ENCODE data around the gene SEZ6. TPM values are rescaled to one million over a fixed set of nuclear protein-coding genes. Genes with fewer than 3 reads are reported as not detected.

SEZ6 gene
- total and polyA plus RNA-seq, 3 experiments from 2014 or later = 1.6 TPM; not detected in 2

DNA sequence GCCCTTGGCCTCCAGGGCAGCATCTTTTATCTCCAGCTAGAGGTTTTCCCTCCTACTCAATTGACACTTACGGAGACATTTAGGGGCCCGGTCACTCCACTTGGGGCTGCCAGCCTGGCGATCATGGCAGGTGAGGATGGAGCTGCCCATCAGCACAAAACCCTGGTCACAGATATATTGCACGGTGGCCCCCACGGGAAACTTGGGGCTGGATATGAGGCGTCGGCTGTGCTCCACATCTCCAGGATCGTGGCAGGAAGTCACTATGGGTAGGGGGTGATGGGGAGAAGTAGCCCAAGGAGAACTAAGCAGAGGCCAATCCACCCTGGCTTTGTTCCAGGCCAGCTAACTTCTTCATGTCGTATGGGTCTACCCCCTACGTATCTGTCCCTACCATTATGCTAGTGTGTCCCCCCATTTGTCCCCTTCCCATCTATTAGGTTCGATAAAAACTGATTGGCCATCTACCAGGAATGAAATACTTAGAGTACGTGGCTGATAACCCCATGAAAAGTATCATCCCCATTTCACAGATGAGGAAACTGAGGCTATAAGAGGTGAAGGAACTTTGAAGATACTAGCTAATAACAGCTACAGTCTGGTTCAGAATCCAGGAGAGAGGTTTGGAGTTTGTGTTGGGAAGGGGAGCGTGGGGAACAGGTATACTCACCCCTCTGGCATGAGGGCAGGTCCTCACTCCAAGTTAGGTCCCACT lies 48.4 kb downstream of the SEZ6 start:
- Mint-ChIP-seq H3K9me3 (no peaks in the 10 kb centered on the region), H3K4me3 (no peak overlapping the region), H3K36me3 (no peaks in the 10 kb centered on the region), H3K27ac (peak overlapping the region in 2 of 8 donors; percentile 11 to 41), H3K27me3 (peaks cover 0 to 4% of the 10 kb centered on the region in 2 donors), H3K4me1 (no peaks in the 10 kb centered on the region)
- no peak for DNase-seq
- Histone ChIP-seq H3K27me3 (ENCODE audit: insufficient read depth, low read length, poor library complexity, severe bottlenecking) (no peaks in the 10 kb centered on the region), H3K4me1 (ENCODE audit: insufficient read depth, low read length) (peaks cover 11% of the 10 kb centered on the region), H3K27ac (ENCODE audit: low read depth, low read length) (no peak overlapping the region), H3K4me3 (ENCODE audit: low read length) (no peak overlapping the region), H3K9me3 (ENCODE audit: low read length) (no peaks in the 10 kb centered on the region), H3K36me3 (ENCODE audit: insufficient read depth, low read length) (no peaks in the 10 kb centered on the region)
- CTCF ChIA-PET = interaction anchor here (1.3 kb wide), 1 partner anchor 159 kb away, joined by 5 read pairs; no protein-coding TSS in a partner anchor
- POLR2A ChIA-PET = no interaction called here

DNA sequence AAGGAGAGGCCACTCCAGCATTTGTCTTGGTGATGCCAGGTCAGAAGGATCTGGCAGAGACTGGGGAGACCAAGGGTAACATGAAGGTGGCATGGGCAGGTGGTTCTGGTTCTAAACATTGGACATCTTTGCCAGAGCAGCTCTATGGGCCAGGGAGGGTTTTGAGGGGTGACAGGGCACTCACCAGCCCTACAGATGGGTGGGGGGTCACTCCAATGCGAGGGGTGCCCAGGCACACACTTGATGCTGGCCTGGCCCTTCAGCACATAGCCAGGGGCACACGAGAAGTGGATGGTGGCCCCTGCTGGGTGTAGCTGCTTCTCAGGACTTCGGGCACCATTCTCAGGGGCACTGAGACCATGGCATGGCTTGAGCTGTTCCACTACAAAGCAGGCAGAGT lies 49.0 kb downstream of the SEZ6 start:
- Mint-ChIP-seq H3K4me1 (no peaks in the 10 kb centered on the region), H3K4me3 (no peak overlapping the region), H3K36me3 (no peaks in the 10 kb centered on the region), H3K27me3 (no peaks in the 10 kb centered on the region), H3K27ac (peak overlapping the region in 2 of 8 donors; percentile 41 to 57), H3K9me3 (no peaks in the 10 kb centered on the region)
- Histone ChIP-seq H3K4me1 (ENCODE audit: insufficient read depth, low read length) (peaks cover 11% of the 10 kb centered on the region), H3K27ac (ENCODE audit: low read depth, low read length) (no peak overlapping the region), H3K27me3 (ENCODE audit: insufficient read depth, low read length, poor library complexity, severe bottlenecking) (no peaks in the 10 kb centered on the region), H3K36me3 (ENCODE audit: insufficient read depth, low read length) (no peaks in the 10 kb centered on the region), H3K4me3 (ENCODE audit: low read length) (no peak overlapping the region), H3K9me3 (ENCODE audit: low read length) (no peaks in the 10 kb centered on the region)
- ChIA-PET POLR2A (interaction anchor here (0.5 kb wide), 1 partner anchor 429 kb away, joined by 3 read pairs; no protein-coding TSS in a partner anchor), CTCF (interaction anchor here (1.3 kb wide), 1 partner anchor 160 kb away, joined by 5 read pairs; no protein-coding TSS in a partner anchor)
- no peak for DNase-seq

DNA sequence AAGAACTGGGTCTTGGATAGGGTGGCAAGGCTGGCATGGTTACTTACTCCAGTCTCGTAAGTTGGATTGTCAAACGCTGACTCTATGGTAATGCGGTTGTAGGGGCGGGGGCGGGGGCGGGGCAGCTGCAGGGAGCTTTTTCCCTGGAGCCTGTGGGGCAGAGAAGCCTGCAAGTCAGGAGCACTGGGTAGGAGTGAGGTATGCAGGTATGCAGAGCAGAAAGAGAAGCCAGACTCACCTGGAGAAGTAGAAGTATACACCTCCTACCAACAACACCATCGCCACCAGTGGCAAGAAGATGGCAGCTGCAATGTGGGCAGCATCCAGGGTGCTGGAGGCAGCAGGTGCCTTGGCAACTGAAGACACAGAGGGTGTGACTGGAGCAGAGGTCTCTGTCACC lies 49.7 kb downstream of the SEZ6 start:
- Mint-ChIP-seq H3K27me3 (no peaks in the 10 kb centered on the region), H3K27ac (no peak overlapping the region), H3K4me3 (no peak overlapping the region), H3K36me3 (no peaks in the 10 kb centered on the region), H3K4me1 (no peaks in the 10 kb centered on the region), H3K9me3 (no peaks in the 10 kb centered on the region)
- CTCF ChIA-PET = interaction anchor here (1.0 to 1.8 kb wide), 3 partner anchors 161 to 229 kb away, joined by 3 to 7 read pairs (median 5); no protein-coding TSS in a partner anchor
- POLR2A ChIA-PET = no interaction called here
- Histone ChIP-seq H3K36me3 (ENCODE audit: insufficient read depth, low read length) (no peaks in the 10 kb centered on the region), H3K4me1 (ENCODE audit: insufficient read depth, low read length) (peaks cover 11% of the 10 kb centered on the region), H3K27me3 (ENCODE audit: insufficient read depth, low read length, poor library complexity, severe bottlenecking) (no peaks in the 10 kb centered on the region), H3K27ac (ENCODE audit: low read depth, low read length) (no peak overlapping the region), H3K9me3 (ENCODE audit: low read length) (no peaks in the 10 kb centered on the region), H3K4me3 (ENCODE audit: low read length) (no peak overlapping the region)
- no peak for DNase-seq

DNA sequence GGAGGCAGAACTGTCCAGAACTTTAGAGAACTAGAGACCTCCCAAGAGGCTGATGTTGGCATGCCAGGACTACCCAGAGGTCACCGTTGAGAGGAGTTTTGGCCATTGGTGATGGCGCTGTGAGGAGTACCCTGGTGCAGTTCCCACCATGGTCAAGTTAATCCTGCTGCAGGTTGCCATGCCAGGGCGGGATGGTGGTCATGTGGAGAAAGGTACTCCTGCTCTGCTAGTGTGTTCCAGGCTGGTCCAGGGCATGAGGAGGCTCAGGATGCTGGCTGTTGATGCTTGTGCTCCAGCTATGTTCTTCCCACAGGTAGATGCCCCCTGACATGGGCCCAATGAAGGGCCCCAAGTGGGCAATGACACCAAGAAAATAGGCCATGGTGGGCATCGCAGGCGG lies 50.4 kb downstream of the SEZ6 start:
- Mint-ChIP-seq H3K27me3 (peaks cover 0 to 2% of the 10 kb centered on the region in 2 donors), H3K4me3 (no peak overlapping the region), H3K9me3 (no peaks in the 10 kb centered on the region), H3K4me1 (no peaks in the 10 kb centered on the region), H3K27ac (no peak overlapping the region), H3K36me3 (peaks cover 0 to 3% (median 0%) of the 10 kb centered on the region in 3 donors)
- H3K27me3 ChIP-seq (ENCODE audit: insufficient read depth, low read length, poor library complexity, severe bottlenecking) = no peaks in the 10 kb centered on the region
- CTCF ChIA-PET = interaction anchor here (0.9 to 1.8 kb wide), 3 partner anchors 162 to 229 kb away, joined by 3 to 7 read pairs (median 6); no protein-coding TSS in a partner anchor
- H3K27ac ChIP-seq (ENCODE audit: low read depth, low read length) = no peak overlapping the region
- H3K36me3 ChIP-seq (ENCODE audit: insufficient read depth, low read length) = no peaks in the 10 kb centered on the region
- POLR2A ChIA-PET = no interaction called here
- DNase-seq = no peak
- H3K9me3 ChIP-seq (ENCODE audit: low read length) = no peaks in the 10 kb centered on the region
- H3K4me3 ChIP-seq (ENCODE audit: low read length) = no peak overlapping the region
- H3K4me1 ChIP-seq (ENCODE audit: insufficient read depth, low read length) = peaks cover 11% of the 10 kb centered on the region

DNA sequence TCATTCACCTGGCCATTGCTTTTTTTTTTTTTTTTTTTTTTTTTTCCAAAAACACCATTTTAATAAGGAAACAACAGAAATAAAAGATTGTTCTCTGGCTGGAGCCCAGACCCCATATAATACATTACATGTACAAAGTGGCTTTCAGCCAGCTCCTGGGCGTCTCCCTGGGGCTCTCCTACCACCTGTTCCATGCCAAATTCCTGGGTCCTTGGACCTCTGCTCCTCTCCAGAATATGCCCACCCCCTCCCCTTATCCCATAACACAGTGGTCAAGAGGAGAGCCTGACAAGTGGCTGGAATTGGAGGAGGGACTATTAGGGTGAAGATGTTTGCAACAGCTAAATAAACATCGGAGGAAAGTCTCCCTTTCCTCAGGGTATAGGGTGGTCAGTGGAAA lies 50.9 kb downstream of the SEZ6 start:
- Histone ChIP-seq H3K4me3 (ENCODE audit: low read length) (no peak overlapping the region), H3K27me3 (ENCODE audit: insufficient read depth, low read length, poor library complexity, severe bottlenecking) (no peaks in the 10 kb centered on the region), H3K4me1 (ENCODE audit: insufficient read depth, low read length) (peaks cover 11% of the 10 kb centered on the region), H3K9me3 (ENCODE audit: low read length) (no peaks in the 10 kb centered on the region), H3K36me3 (ENCODE audit: insufficient read depth, low read length) (no peaks in the 10 kb centered on the region), H3K27ac (ENCODE audit: low read depth, low read length) (no peak overlapping the region)
- Mint-ChIP-seq H3K36me3 (peaks cover 0 to 8% (median 0%) of the 10 kb centered on the region in 3 donors), H3K4me3 (no peak overlapping the region), H3K9me3 (no peaks in the 10 kb centered on the region), H3K27me3 (peaks cover 0 to 2% of the 10 kb centered on the region in 2 donors), H3K27ac (peak overlapping the region in 1 of 8 donors; percentile 73), H3K4me1 (no peaks in the 10 kb centered on the region)
- POLR2A ChIA-PET = no interaction called here
- DNase-seq = peak in 1 of 5 donors; percentile 31
- CTCF ChIA-PET = interaction anchor here (0.9 to 1.8 kb wide), 3 partner anchors 162 to 228 kb away, joined by 3 to 7 read pairs (median 6); no protein-coding TSS in a partner anchor

DNA sequence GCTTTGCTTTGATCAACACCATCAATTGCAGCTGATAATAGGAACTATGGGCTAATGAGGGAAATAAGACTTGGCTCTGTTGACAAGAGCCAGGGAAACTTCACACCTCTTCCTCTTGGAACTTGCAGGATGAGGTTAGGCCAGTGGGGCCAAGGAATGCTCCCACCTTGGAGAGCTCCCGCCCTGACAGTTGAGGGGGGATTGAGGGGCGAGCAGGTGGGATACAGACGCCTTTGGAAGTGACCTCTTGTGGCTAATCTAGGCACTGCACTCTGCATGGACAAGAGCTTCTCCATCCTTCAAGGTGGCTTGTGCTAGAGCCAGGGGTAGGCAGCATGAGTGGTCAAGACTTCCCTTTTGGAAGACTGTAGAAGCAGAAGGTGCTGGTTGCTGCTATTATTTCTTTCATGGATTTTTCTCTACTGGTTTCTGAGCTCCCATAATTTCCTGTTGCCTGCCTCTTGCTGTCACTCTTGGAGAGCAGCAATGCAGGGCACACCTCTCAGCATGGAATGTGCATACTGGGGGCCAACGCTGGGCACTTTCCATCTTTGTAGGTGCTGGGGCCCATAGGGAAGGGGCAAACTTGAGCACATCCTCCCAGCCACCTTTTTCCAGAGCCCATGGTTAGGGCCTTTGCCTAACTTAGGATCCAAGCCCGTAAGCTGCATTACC lies 52.3 kb downstream of the SEZ6 start:
- H3K9me3 Mint-ChIP-seq = no peaks in the 10 kb centered on the region
- peak overlapping the region in 1 of 8 donors; percentile 85 for H3K27ac Mint-ChIP-seq
- ChIA-PET CTCF (interaction anchor here (0.6 to 5.7 kb wide), 28 partner anchors 10 to 618 kb away, joined by 3 to 72 read pairs (median 4); partner anchors contain the start of genes DHRS13, FAM222B, FLOT2 and NEK8), POLR2A (interaction anchor here (0.5 to 5.4 kb wide), 6 partner anchors 27 to 1161 kb away, joined by 3 to 65 read pairs (median 4); partner anchors contain the start of genes RPL23A and TLCD1)
- H3K36me3 ChIP-seq (ENCODE audit: insufficient read depth, low read length) = no peaks in the 10 kb centered on the region
- H3K36me3 Mint-ChIP-seq = peaks cover 0 to 19% (median 0%) of the 10 kb centered on the region in 3 donors
- H3K27ac ChIP-seq (ENCODE audit: low read depth, low read length) = no peak overlapping the region
- H3K27me3 Mint-ChIP-seq = peaks cover 0 to 4% of the 10 kb centered on the region in 2 donors
- no peak overlapping the region for H3K4me3 ChIP-seq (ENCODE audit: low read length)
- H3K9me3 ChIP-seq (ENCODE audit: low read length) = no peaks in the 10 kb centered on the region
- peaks cover 14% of the 10 kb centered on the region for H3K4me1 ChIP-seq (ENCODE audit: insufficient read depth, low read length)
- DNase-seq = peak; percentile 19 to 70 (median 38)
- peak overlapping the region in 2 of 7 donors; percentile 32 to 33 for H3K4me3 Mint-ChIP-seq
- H3K27me3 ChIP-seq (ENCODE audit: insufficient read depth, low read length, poor library complexity, severe bottlenecking) = no peaks in the 10 kb centered on the region
- peaks cover 2 to 4% (median 2%) of the 10 kb centered on the region in 3 donors for H3K4me1 Mint-ChIP-seq

DNA sequence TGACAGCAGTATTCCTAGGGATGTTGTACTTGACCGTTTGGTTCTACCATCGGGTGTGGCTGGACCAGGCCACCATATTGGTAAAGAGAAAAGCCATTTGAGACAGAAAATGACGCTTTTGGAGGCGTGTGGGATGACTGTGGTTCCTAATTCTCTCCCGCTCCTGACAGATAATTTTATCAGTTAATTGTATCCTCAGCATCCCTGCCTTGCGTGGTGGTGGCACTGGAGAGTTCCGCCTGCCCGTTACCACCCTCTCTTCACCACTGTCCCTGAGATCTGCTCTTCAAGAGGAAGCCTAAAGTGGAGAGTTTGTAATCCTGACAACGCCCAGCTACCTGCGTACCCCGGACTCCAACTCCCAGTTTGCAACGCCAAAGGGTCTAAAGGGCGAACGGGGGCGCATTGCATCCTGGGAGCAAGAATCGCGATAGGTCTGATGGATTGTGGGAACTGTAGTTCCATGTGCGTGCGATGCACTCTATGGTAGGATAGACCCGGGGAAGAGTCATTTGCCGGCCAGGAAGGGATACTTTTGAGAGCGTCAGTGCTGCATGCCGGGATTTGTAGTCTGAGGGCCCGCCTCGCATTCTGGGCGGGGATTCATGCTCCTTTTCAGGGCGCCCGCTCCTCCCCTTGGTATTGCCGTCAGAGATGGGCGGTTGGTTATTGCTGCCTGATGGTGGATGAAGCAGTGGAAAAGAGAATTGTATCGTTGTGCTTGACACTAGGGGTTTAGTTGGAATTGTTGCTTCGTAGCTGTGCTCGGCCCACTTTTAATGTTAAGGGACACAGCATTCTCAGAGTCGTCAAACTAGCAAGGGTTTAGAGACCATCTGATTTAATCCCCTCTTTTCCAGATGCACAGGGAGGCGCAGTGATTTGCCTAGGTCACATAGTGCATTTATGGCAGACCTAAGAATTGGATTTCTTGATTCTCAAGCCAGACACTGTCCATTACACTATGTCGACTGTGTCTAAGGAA lies 53.5 kb downstream of the SEZ6 start:
- POLR2A ChIA-PET = interaction anchor here (0.5 to 5.6 kb wide), 19 partner anchors 25 to 1411 kb away, joined by 3 to 65 read pairs (median 6); partner anchors contain the start of genes BLTP2, DHRS13, FAM222B and FLOT2
- Mint-ChIP-seq H3K27me3 (peaks cover 0 to 4% of the 10 kb centered on the region in 2 donors), H3K9me3 (no peaks in the 10 kb centered on the region)

More for the DNA sequence above, 53.5 kb downstream of the SEZ6 start:
- H3K27ac ChIP-seq (ENCODE audit: low read depth, low read length) = peak overlapping the region; percentile 85
- no peak overlapping the region for H3K4me3 Mint-ChIP-seq
- peak overlapping the region; percentile 98 for H3K4me3 ChIP-seq (ENCODE audit: low read length)
- peaks cover 0 to 31% (median 5%) of the 10 kb centered on the region in 3 donors for H3K36me3 Mint-ChIP-seq
- no peaks in the 10 kb centered on the region for H3K9me3 ChIP-seq (ENCODE audit: low read length)
- H3K4me1 Mint-ChIP-seq = peaks cover 15 to 17% (median 15%) of the 10 kb centered on the region in 3 donors
- H3K4me1 ChIP-seq (ENCODE audit: insufficient read depth, low read length) = peaks cover 27% of the 10 kb centered on the region
- no peak overlapping the region for H3K27ac Mint-ChIP-seq
- CTCF ChIA-PET = interaction anchor here (0.6 to 5.7 kb wide), 28 partner anchors 9 to 706 kb away, joined by 3 to 72 read pairs (median 4); partner anchors contain the start of genes DHRS13, FAM222B, FLOT2 and NEK8
- H3K27me3 ChIP-seq (ENCODE audit: insufficient read depth, low read length, poor library complexity, severe bottlenecking) = no peaks in the 10 kb centered on the region
- no peaks in the 10 kb centered on the region for H3K36me3 ChIP-seq (ENCODE audit: insufficient read depth, low read length)
- peak; percentile 91 to 98 (median 97) for DNase-seq
